RWPE1 (cell line): ENCODE measurements around the gene RGPD3.

Experiments used
- CTCF ChIA-PET: fragments of 350-600 bp; sonication (Branson Sonifier 250); formaldehyde crosslinking; extraction: SDS; loops from one replicate; lab custom pipeline; 2021; lab: Yijun Ruan, JAX
- POLR2A ChIA-PET: fragments of 400-600 bp; formaldehyde crosslinking; extraction: SDS; loops from one replicate; lab custom pipeline; 2020; ENCODE audit warnings: antibody characterized with exemption; ENCODE audit not compliant: low non-redundant PET; lab: Yijun Ruan, JAX
- DNase-seq: peaks from one replicate; pipeline ENCODE4 v3.0.0; 2012; ENCODE audit warnings: low spot score
- H3K27ac ChIP-seq: fragments of 450-650 bp; 2 replicates; pipeline ENCODE4 v1.5.1; 2017
- CTCF ChIP-seq: fragments of 450-650 bp; conservative IDR thresholded peaks from 2 replicates; pipeline ENCODE4 v1.5.1; 2017; ENCODE audit warnings: low read depth, mild to moderate bottlenecking

The RGPD3 gene

GRCh38 chr2:106358081-106358480, 110.1 kb downstream of the RGPD3 start:
- CTCF ChIA-PET: no interaction called here
- DNase-seq: no peak
- H3K27ac ChIP-seq: no peak overlapping the region
- no peak for TF ChIP-seq CTCF
- POLR2A ChIA-PET: no interaction called here

GRCh38 chr2:106356291-106356690, 111.9 kb downstream of the RGPD3 start:
- ChIA-PET POLR2A (no interaction called here), CTCF (no interaction called here)
- TF ChIP-seq CTCF: no peak
- H3K27ac ChIP-seq: no peak overlapping the region
- DNase-seq: no peak

GRCh38 chr2:106353676-106354075, 114.5 kb downstream of the RGPD3 start:
- H3K27ac ChIP-seq: no peak overlapping the region
- no peak for DNase-seq
- CTCF ChIA-PET: no interaction called here
- POLR2A ChIA-PET: no interaction called here
- no peak for TF ChIP-seq CTCF

- no peak for DNase-seq
- ChIA-PET POLR2A (no interaction called here), CTCF (no interaction called here)
- no peak for TF ChIP-seq CTCF
- no peak overlapping the region for H3K27ac ChIP-seq
Measured at GRCh38 chr2:106350980-106351379, 117.2 kb downstream of the RGPD3 start.

- TF ChIP-seq CTCF: no peak
- CTCF ChIA-PET: no interaction called here
- H3K27ac ChIP-seq: no peak overlapping the region
- POLR2A ChIA-PET: no interaction called here
- DNase-seq: no peak
Measured at GRCh38 chr2:106344302-106344701, 123.9 kb downstream of the RGPD3 start.

GRCh38 chr2:106343274-106343673, 124.9 kb downstream of the RGPD3 start:
- ChIA-PET POLR2A (no interaction called here), CTCF (no interaction called here)
- DNase-seq: no peak
- H3K27ac ChIP-seq: no peak overlapping the region
- no peak for TF ChIP-seq CTCF

GRCh38 chr2:106342831-106343251, 125.4 kb downstream of the RGPD3 start:
- H3K27ac ChIP-seq: no peak overlapping the region
- ChIA-PET POLR2A (no interaction called here), CTCF (interaction anchor here (0.6 kb wide), 1 partner anchor 20 kb away, joined by 3 read pairs; no protein-coding TSS in a partner anchor)
- no peak for TF ChIP-seq CTCF
- DNase-seq: no peak
